Uterus (tissue), 4 donors: ENCODE results near the gene CACNB2. TPM values are rescaled to one million over a fixed set of nuclear protein-coding genes. Genes with fewer than 3 reads are reported as not detected.

ENCODE experiments used
- DNase-seq, 2 donors: peaks; one replicate each; pipeline ENCODE4 v3.0.0-alpha.2; 2019 to 2020
- H3K27ac ChIP-seq, 2 donors: fragments of 200-600 bp; sonication (generic); 1 replicate in 1 of 2; 2 replicates in 1 of 2; pipeline ENCODE4 v1.5.1; 2016 to 2018
- H3K27me3 ChIP-seq, 2 donors: fragments of 200-600 bp; sonication (generic); one replicate each; pipeline ENCODE4 v1.5.1; 2018 to 2019; ENCODE audit warnings: control low read depth in 1 of 2
- H3K36me3 ChIP-seq, 2 donors: fragments of 200-600 bp; sonication (generic); one replicate each; pipeline ENCODE4 v1.5.1; 2019; ENCODE audit warnings: control low read depth in 1 of 2
- H3K4me1 ChIP-seq, 2 donors: fragments of 200-600 bp; sonication (generic); one replicate each; pipeline ENCODE4 v1.5.1; 2018 to 2019; ENCODE audit warnings: control low read depth in 1 of 2
- H3K4me3 ChIP-seq, 2 donors: fragments of 200-600 bp; sonication (generic); 1 replicate in 1 of 2; 2 replicates in 1 of 2; pipeline ENCODE4 v1.5.1; 2018 to 2019; ENCODE audit warnings: mild to moderate bottlenecking in 1 of 2
- H3K9me3 ChIP-seq, 2 donors: fragments of 200-600 bp; sonication (generic); one replicate each; pipeline ENCODE4 v1.5.1; 2019; ENCODE audit warnings: control low read depth in 1 of 2
- POLR2A ChIP-seq, 2 donors: fragments of 450-650 bp; IDR thresholded peaks; one replicate each; pipeline ENCODE4 v1.6.1; 2016; ENCODE audit warnings: antibody characterized with exemption in 2 of 2, mild to moderate bottlenecking in 1 of 2, moderate library complexity in 1 of 2
- intact Hi-C: fragments of 100-400 bp; cut with DNase I; formaldehyde crosslinking; loops from one replicate; pipeline ENCODE4 v1.15.1; 2023; ENCODE audit warnings: low total_unique reads
- total RNA-seq, 4 donors: library from RNA; depleted of rRNA in 3 of 4; stranded (reverse); fragments of >200 nt in 3 of 4; gene quantifications; one replicate each; pipeline versions ENCODE4 v1.1.0 to v1.2.4, GENCODE V29; 2014 to 2023
- TF ChIP-seq, protein P1 (sequence below), 4 experiments: fragments of 200-600 bp in 2 of 4; fragments of 450-650 bp in 2 of 4; sonication (generic) in 2 of 4; IDR thresholded peaks; one replicate each; pipeline ENCODE4 v1.5.1; 2016 to 2019; ENCODE audit warnings: antibody characterized with exemption in 4 of 4, mild to moderate bottlenecking in 2 of 4, moderate library complexity in 1 of 4
- donor health status: DM: yes; HTN: yes; CAD: no.

The CACNB2 gene
- total RNA-seq, 4 donors from 2014 or later = 19.4 to 33.0 (median 27.0) TPM

- no peaks in the 10 kb centered on the region for H3K4me1 ChIP-seq
- DNase-seq = no peak
- TF ChIP-seq, protein P1, sequence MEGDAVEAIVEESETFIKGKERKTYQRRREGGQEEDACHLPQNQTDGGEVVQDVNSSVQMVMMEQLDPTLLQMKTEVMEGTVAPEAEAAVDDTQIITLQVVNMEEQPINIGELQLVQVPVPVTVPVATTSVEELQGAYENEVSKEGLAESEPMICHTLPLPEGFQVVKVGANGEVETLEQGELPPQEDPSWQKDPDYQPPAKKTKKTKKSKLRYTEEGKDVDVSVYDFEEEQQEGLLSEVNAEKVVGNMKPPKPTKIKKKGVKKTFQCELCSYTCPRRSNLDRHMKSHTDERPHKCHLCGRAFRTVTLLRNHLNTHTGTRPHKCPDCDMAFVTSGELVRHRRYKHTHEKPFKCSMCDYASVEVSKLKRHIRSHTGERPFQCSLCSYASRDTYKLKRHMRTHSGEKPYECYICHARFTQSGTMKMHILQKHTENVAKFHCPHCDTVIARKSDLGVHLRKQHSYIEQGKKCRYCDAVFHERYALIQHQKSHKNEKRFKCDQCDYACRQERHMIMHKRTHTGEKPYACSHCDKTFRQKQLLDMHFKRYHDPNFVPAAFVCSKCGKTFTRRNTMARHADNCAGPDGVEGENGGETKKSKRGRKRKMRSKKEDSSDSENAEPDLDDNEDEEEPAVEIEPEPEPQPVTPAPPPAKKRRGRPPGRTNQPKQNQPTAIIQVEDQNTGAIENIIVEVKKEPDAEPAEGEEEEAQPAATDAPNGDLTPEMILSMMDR (IDR thresholded peaks at IDR 0.05) = peak; percentile 19 to 37 (median 26)
- TF ChIP-seq POLR2A (IDR thresholded peaks at IDR 0.05) = no peak
- peak overlapping the region in 1 of 2 donors; percentile 1 for H3K4me3 ChIP-seq
- no peaks in the 10 kb centered on the region for H3K9me3 ChIP-seq
- H3K27ac ChIP-seq = peak overlapping the region; percentile 40 to 58
- H3K36me3 ChIP-seq = no peaks in the 10 kb centered on the region
- intact Hi-C loops = no loop called here
- H3K27me3 ChIP-seq = no peaks in the 10 kb centered on the region
Measured at GRCh38 chr10:18312374-18313139, 172.3 kb downstream of the CACNB2 start.

- intact Hi-C loops = no loop called here
- no peak for DNase-seq
- H3K4me1 ChIP-seq = no peaks in the 10 kb centered on the region
- H3K4me3 ChIP-seq = peak overlapping the region in 1 of 2 donors; percentile 1
- H3K27ac ChIP-seq = peak overlapping the region; percentile 40 to 58
- H3K27me3 ChIP-seq = no peaks in the 10 kb centered on the region
- no peaks in the 10 kb centered on the region for H3K9me3 ChIP-seq
- no peaks in the 10 kb centered on the region for H3K36me3 ChIP-seq
- no peak for TF ChIP-seq POLR2A (IDR thresholded peaks at IDR 0.05)
- TF ChIP-seq, protein P1 (IDR thresholded peaks at IDR 0.05) = no peak
Measured at GRCh38 chr10:18313140-18313530, 172.9 kb downstream of the CACNB2 start.

- Histone ChIP-seq H3K4me3 (peak overlapping the region in 1 of 2 donors; percentile 1), H3K4me1 (no peaks in the 10 kb centered on the region), H3K36me3 (no peaks in the 10 kb centered on the region), H3K27me3 (no peaks in the 10 kb centered on the region), H3K27ac (peak overlapping the region; percentile 40 to 58), H3K9me3 (no peaks in the 10 kb centered on the region)
- TF ChIP-seq, protein P1 (IDR thresholded peaks at IDR 0.05) = no peak
- TF ChIP-seq POLR2A (IDR thresholded peaks at IDR 0.05) = no peak
- intact Hi-C loops = no loop called here
- DNase-seq = no peak
Measured at GRCh38 chr10:18313626-18314025, 173.4 kb downstream of the CACNB2 start.

DNA sequence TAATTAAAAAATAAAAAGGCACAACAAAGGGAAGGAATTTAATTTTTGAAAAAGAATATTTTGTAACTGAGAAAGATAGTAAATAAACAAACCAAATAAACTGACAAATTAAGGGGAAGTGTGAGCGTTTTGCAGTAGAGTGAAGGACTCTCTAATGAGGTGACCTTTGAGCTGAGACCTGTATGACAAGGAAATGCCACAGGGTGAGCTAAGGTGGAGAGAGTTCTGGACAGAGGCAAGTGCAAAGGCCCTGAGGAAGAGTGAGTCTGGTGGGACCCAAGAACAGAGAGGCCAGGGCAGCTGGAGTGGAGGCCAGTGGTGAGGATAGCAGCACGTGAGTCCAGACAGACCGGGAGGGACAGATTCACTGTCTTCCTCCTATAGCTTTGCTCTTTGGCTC lies 179.4 kb downstream of the CACNB2 start:
- no peaks in the 10 kb centered on the region for H3K27me3 ChIP-seq
- H3K4me1 ChIP-seq = no peaks in the 10 kb centered on the region
- no peak overlapping the region for H3K27ac ChIP-seq
- no peak for DNase-seq
- H3K36me3 ChIP-seq = no peaks in the 10 kb centered on the region
- H3K4me3 ChIP-seq = no peak overlapping the region
- no peak for TF ChIP-seq POLR2A (IDR thresholded peaks at IDR 0.05)
- TF ChIP-seq, protein P1 (IDR thresholded peaks at IDR 0.05) = no peak
- no peaks in the 10 kb centered on the region for H3K9me3 ChIP-seq
- intact Hi-C loops = no loop called here

DNA sequence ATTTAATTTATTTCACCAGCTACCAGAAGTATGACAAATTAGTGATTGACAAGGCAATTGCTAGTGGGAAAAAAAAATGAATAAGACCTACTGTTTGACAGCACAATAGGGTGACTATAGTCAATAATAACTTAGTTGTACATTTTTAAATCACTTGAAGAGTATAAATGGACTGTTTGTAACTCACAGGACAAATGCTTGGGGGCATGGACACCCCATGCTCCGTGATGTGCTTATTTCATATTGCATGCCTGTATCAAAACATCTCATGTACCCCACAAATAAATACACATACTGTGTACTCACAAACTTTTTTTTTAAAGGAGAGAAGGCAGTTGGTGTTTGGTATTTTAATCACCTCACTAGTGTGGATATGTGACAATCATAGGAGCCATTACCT lies 181.1 kb downstream of the CACNB2 start:
- no peaks in the 10 kb centered on the region for H3K9me3 ChIP-seq
- no peaks in the 10 kb centered on the region for H3K36me3 ChIP-seq
- H3K27ac ChIP-seq = no peak overlapping the region
- no peak for DNase-seq
- no peaks in the 10 kb centered on the region for H3K4me1 ChIP-seq
- intact Hi-C loops = no loop called here
- no peak overlapping the region for H3K4me3 ChIP-seq
- TF ChIP-seq POLR2A (IDR thresholded peaks at IDR 0.05) = no peak
- TF ChIP-seq, protein P1 (IDR thresholded peaks at IDR 0.05) = no peak
- no peaks in the 10 kb centered on the region for H3K27me3 ChIP-seq
